GM18520 (cell line): Measurements from ENCODE around the gene LRRC72.
"Not testable (repeated sequence)": the region's sequence is repeated elsewhere in the genome, so short reads cannot be mapped to it uniquely, and the experiment has no call there.

Source experiments
- ATAC-seq: cut with Tn5 transposase; IDR thresholded peaks from one replicate; pipeline ENCODE4 v1.9.1; 2021; ENCODE audit not compliant: unreplicated experiment

Gene LRRC72

DNA sequence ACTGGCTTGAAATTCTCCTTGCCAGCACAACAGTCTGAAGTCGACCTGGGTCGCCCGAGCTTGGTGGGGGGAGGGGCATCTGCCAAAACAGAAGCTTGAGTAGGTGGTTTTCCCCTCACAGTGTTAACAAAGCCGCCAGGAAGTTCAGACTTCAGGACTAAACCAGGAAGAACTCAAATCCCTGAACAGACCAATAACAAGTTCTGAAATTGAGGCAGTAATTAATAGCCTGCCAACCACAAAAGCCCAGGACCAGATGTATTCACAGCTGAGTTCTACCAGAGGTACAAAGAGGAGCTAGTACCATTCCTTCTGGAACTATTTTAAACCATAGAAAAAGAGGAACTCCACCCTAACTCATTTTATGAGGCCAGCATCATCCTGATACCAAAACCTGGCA, 45.3 kb downstream of the LRRC72 start:
- no peak for ATAC-seq

- no peak for ATAC-seq
Measured at GRCh38 chr7:16579216-16579615, 52.6 kb downstream of the LRRC72 start.

DNA sequence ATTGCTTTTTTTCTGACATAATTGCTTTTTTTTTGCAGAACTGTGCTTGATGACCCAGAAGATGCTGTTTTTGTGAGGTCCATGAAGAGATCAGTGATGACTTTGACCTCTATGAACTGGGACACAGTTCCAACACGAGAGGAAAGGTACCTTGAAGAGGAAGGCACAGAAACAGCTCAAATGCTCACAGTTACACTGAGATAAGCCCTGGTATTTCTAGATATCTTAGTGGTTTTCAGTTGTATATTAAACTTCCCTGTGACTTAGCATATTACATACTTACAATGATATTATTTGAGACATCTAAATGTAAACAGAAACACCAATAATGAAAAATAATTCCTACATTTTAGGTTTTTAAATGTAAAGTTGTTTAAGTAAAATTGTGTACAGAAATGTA, 54.7 kb downstream of the LRRC72 start:
- no peak for ATAC-seq

DNA sequence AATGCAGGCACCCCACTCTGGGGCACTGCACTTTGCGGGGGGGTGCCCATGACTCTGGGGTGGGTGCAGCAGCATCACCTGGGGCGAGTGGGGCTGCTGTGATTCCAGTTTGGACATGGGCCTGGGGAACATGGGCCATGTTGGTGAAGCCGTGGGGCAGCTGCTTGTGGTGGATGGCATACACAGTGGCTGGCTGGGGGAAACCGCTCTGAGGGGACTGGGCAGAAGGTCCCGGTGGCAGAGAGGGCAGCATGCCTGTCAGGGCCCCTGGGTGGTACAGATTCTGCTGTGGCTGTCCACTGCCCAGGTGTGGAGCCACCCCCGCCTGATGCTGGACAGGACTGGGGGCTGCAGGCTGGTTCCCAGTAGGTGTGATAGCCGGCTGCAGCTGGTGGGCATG, 57.2 kb downstream of the LRRC72 start:
- ATAC-seq: no peak

DNA sequence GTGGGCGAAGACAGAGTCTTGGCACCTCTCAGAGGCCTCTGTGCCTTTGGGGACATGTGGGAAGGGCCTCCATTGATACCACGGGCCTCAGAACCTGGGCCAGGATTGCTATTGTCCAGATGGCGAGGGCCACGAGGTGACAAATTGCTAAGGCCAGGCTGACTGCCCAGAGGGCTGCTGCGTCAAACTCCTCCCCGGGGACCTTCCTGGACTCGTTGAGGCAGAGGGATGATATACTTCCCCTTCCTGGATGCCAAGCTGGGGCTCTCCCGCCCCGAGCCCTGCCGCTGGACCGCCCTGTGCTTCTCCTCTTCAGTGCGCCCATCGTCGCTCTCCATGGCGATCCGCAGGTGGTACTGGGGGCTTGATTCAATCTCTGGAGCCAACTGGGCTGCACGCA, 58.9 kb downstream of the LRRC72 start:
- no peak for ATAC-seq

- ATAC-seq: no peak
Measured at GRCh38 chr7:16586081-16586874, 59.7 kb downstream of the LRRC72 start.

- ATAC-seq: no peak
Measured at GRCh38 chr7:16587129-16587528, 60.5 kb downstream of the LRRC72 start.

DNA sequence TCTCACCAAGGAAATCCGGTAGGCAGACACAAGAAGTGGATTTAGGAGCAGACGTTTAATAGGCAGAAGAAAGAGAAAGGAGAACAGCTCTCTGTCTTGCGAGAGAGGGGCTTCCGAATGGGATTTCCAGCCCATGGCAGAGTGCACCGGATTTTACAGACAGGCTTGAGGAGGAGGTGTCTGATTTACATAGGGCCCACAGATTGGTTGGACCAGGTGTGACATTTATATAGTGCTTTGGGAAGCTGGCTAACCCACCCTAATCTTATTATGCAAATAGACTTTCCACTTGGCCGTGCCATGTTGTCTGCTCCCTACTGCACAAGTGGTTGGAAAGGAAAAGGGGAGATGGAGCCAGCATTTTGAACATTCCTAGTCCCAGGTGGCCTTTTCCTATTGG, 61.2 kb downstream of the LRRC72 start:
- ATAC-seq: no peak

- ATAC-seq: no peak
Measured at GRCh38 chr7:16589881-16590280, 63.3 kb downstream of the LRRC72 start.

GRCh38 chr7:16590424-16590823, 63.8 kb downstream of the LRRC72 start:
- no peak for ATAC-seq

- no peak for ATAC-seq
Measured at GRCh38 chr7:16592395-16592794, 65.8 kb downstream of the LRRC72 start.

DNA sequence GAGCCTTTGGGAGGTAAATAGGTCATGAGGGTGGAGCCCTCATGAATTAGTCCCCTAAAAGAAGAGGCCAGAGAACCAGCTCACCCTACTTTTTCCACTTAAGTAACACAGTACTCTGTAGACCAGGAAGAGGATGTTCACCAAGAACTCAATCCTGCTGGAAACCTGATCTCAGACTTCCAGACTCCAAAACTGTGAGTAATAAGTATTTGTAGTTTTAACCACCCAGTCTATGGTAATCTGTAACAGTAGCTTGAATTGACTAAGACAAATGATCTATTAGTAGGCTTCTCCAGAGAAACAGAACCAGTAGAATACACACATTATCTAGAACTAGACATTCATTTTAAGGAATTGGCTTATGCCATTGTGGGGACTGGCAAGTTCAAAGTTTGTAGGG, 67.4 kb downstream of the LRRC72 start:
- ATAC-seq: no peak

- ATAC-seq: no peak
Measured at GRCh38 chr7:16594676-16595075, 68.1 kb downstream of the LRRC72 start.

GRCh38 chr7:16595596-16595995, 69.0 kb downstream of the LRRC72 start:
- ATAC-seq: not testable (repeated sequence)

DNA sequence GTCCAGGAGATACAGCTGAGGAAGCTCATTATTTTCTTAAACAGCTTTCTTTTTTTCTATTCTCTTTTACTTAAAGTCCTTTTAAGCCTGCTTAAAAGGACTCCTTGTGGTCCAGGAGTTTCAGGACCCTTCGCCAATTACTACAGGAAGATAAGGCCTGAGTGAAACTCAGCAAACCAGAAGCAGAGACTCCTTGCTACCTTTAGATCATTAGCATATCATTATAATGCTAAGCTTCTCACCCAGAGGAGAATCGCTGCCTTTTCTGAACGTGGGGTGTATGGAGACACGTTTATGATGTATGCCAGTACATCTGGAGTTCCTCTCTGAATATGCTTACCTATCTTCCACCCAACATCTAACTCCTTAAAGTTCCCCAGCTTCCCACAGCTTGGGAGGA, 71.4 kb downstream of the LRRC72 start:
- no peak for ATAC-seq

DNA sequence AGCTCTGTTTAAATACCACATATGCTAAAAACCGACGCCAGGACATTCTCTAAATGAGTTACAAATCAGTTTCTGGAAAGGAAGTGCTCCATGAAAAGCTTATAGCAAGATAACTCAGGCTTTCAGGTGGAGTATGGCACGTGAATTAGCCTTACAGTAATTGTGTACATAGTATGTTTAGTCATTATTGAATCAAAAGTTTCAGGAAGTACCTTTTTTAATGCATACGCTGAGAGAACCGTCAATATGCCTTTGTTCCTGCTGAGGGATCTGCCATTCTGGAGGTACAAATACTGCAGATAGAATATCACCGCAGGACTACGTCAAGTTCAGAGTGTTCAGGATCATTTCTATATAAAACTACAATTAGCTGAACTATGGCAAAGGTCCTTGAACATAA, 73.2 kb downstream of the LRRC72 start:
- ATAC-seq: no peak

DNA sequence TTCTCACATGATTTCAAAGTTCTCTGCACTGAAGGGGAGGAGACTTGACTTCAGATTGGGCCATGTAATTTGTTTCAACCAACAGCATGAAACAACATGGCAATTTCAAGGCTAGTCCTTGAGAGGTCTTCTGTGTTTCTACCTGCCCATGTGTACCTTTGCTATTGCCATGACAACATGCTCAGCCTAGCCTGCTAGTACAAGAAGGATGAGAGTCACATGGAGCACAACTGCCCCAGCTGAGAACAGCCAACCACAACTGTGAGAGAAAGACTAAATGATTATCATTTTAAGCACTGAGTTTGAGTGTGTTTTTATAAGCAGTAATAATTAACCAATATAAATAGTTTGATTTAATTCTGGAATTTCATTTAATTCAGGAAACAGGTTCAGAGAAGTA, 77.0 kb downstream of the LRRC72 start:
- ATAC-seq: no peak

DNA sequence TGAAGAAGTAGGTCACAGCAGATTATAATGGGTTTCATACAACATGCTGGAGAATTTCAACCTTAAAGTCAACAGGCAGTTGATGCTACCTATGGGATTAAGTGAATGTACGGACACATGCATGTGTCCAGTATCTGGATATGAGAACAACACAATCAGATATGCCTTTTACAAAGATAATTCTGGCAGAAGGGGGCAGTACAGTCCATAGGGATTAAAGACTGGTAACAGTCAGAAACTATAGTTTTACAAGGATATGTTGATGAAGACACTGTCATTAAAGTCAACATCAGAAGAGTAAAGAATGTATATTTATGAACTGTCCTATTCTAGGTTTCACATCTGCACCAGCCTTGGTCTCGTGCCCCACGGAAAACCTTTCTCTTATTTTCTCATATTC, 77.4 kb downstream of the LRRC72 start:
- ATAC-seq: no peak

GRCh38 chr7:16606704-16607103, 80.1 kb downstream of the LRRC72 start:
- ATAC-seq: no peak

DNA sequence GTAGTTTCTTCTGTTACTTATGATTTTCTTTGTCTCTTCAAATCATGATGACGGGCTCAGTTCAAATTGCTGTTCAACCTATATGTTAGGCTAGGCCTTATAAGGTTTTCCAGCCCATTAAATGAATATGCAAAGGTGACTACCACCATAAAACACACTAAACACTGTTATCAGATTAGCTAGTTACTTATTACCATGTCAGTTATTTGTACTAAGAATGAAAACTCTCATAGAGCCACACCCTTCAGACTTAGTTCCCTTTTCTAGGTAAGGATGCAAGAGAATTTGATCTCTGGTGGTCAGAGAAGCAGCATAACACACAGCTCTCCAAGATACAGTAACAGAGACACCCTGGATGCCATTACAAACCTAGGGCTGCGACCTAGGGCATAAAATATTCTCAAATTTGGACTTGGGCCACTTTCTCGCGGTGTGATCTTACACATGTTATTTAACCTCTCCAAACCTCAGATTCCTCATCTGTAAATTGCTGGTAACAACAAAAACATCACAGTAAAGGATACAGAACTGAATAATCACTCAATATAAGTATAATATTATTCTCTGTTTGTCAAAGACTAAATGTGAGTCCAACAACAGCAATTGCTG, 83.3 kb downstream of the LRRC72 start:
- ATAC-seq: peak; percentile 69

DNA sequence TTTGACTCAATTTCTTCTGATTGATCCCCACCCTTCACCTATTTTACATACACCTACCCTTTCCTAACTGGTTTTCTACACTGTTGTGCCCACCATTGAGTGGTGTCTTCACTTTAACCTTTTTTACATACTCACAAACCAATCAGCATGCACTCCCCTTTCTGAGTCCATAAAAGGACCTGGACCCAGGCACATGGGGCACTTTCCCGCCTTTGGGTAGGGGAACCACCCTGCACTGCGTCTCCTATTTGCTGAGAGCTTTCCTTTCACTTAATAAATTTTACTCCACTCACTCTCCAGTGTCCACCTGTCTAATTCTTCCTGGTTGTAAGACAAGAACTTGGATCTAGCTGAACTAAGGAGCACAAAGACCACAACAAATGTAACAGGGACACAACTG, 85.1 kb downstream of the LRRC72 start:
- ATAC-seq: no peak

- no peak for ATAC-seq
Measured at GRCh38 chr7:16615228-16615627, 88.6 kb downstream of the LRRC72 start.

DNA sequence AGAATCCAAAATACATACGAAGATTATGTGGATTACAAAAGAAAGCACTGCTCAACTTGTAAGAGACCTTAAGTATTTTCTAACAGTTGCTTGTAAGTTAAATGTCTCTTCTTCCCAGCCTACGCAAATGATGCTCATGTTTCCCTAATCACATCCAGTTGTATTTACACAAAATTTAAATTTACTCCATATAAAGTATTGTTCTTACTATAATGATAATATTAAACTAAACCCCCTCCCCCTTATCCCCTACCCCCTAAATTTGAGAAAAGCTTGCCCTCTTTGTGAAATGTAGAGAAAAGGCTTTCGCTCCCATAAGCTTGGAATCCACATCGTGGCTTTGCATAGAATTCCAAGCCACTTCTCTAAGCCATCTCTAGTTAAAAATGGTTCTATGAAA, 89.5 kb downstream of the LRRC72 start:
- ATAC-seq: no peak
